HS-5 (cell line): ENCODE data around the gene SV2C.
"Not testable (repeated sequence)": the region's sequence is repeated elsewhere in the genome, so short reads cannot be mapped to it uniquely, and the experiment has no call there.

Experiments used
- DNase-seq: peaks from one replicate; pipeline ENCODE4 v3.0.0-alpha.2; 2012; ENCODE audit warnings: low read depth

The SV2C gene

GRCh38 chr5:76204713-76205112, 121.5 kb downstream of the SV2C start:
- DNase-seq: no peak

DNA sequence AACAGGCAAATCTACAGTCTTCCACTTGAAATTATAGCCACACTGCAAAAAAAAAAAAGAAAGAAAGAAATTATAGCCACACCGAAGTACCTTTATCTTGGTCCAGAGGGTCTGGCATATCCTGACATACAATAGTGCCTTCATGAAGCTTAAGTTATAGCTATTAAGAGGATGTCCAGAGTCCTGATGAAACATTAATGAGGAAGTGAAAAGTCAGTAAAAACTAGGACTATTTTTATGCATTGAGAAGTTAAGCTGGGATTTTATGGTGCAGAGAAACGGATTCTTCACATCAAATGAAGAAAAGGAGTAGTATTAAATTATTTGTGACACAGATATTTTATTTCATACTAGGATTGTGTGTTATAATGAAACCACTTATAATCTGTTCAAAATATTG, 123.9 kb downstream of the SV2C start:
- DNase-seq: no peak

GRCh38 chr5:76209297-76209696, 126.1 kb downstream of the SV2C start:
- DNase-seq: no peak

DNA sequence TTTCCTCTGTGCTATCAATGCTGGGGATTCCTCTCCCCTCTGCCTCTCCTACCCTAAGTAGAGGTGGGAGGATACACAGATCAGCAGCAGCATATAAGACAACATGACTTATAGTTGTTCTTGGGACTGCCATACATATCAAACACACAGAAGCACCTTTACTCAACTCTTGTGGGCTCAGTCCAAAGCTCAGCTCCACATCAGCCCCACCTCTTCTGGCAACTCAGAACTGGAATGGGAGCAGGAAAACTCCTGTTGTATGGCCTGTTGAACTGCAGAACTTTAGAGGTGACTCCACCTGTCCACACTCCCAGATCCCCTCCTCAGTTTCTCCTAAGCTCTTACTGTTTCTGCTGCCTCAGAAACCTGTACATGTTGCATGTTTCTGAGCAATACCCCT, 127.8 kb downstream of the SV2C start:
- no peak for DNase-seq

GRCh38 chr5:76213858-76214257, 130.7 kb downstream of the SV2C start:
- DNase-seq: no peak

DNA sequence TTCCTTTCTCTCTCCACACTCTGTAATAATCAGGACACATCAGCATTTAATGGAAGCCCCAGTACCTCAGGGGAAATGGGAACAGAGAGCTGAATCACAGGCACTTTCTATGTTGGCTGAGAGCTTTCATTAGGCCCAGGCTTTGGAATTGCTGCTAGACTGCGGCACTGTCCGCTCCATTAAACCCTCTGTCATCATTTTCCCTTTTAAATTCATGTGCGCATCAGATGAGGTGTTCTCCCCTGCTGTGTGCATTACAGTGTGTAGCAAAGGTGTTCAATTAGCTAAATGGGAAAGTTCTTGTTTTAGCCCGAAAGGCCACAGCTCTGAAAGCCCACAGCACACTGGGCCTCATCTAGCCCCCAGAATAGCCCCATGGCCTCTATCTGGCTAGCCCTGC, 133.6 kb downstream of the SV2C start:
- DNase-seq: no peak

DNA sequence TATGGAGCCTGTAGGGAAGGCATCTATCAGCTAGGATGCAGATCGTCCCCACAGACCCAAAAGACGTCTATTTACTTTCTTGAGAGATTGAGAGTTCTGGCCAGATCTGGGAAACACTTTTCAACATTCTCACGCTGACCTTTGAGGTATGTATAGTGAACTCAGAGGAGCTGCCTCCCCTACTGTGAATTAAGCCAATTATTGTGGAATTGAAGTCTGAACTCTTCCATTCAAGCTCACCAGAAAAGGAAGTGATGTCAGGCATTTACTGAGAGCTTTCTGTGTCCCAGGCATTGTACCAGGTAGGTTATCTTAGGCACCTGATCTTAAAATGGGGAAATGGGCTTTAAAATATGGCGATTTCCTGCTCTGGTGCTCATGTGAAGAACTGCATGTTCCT, 136.5 kb downstream of the SV2C start:
- no peak for DNase-seq

- DNase-seq: no peak
Measured at GRCh38 chr5:76221311-76221710, 138.1 kb downstream of the SV2C start.

DNA sequence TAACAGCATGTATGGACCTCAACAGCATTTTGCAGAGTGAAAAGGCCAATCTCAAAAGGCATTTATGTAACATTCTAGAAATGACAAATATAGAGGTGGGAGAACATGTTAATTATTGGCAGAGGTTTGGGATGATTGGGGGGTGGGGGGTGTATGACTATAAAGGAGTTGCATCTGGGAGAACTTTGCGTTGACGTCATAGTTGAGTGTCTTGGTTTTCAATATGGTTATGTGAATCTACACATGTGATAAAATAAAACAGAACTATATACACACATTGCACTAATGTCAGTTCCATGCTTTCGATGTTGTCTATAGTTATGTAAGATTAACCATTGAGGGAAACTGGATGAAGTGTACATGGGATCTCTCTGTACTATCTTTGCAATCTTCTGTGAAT, 139.1 kb downstream of the SV2C start:
- no peak for DNase-seq

DNA sequence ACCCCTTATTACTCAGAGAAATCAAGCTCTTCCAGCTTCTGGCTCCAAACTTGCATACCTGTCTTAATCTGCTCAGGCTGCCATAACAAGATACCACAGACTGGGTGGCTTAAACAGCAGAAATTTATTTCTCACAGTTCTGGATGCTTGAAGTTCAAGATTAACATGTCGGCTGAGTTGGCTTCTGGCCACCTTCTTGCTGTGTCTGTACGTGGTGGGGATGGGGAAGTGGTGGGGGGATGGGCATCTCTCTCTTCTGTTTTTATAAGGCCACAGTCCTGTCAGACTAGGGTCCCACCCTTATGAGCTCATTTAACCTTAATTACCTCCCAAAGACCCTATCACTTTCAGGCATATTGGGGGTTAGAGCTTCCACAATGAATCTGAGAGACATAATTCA, 140.5 kb downstream of the SV2C start:
- no peak for DNase-seq

DNA sequence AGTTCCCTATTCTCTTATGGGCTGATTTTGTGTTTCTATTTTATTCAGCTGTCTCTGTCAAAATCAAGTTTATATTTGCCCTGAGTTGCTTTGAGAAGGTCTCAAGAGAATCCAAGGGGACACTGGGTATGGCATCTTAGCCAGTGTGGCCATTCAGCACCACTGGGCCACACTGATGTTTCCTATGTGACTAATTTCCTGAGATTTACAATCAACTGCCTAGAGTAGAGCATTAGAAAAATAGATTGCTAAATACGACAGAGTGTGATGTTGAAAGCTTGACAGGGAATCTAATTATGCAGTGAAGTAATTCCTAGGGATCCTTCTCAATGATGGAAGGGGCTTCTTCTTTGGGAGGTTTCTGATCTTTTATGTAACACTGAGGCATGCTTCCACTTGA, 141.7 kb downstream of the SV2C start:
- DNase-seq: no peak

DNA sequence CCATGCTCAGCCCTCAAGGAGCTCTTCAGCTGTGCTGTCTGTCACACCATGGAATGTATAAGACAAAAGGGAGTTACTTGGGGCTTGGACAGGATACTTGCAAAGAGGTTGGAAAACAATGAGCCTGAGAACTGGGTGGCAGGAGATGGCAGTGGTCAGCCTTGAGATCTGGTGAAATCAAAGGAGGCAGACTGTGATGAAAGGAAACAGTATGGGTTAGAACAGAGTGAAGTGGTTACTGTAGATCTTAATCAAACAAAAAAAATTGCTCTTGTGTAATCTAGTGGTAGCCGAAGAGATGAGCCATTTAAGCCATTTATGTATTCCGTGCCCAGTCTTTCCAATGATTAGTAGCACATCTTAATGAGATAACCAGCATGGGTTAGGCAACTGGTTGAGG, 142.2 kb downstream of the SV2C start:
- DNase-seq: no peak

- DNase-seq: no peak
Measured at GRCh38 chr5:76229900-76230299, 146.7 kb downstream of the SV2C start.

GRCh38 chr5:76230711-76231285, 147.6 kb downstream of the SV2C start:
- no peak for DNase-seq

DNA sequence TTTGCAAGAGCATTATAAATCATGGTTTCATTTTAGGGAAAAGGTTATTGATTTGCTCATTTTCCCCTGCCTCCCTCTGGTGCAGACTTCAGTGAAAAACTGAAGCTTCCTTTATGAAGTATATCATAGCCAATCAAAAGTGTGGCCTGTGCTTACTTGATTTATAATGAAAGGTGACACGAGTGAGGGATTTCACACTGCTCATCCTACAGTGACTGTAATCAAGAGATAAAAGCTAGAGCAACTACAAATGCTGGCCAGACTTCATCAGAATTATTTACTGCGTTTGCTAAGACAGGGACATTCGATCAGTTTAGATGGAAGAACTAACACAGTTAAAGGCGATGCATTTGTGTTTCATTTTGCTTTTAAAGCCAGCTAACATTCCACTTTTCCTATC, 151.5 kb downstream of the SV2C start:
- DNase-seq: no peak

DNA sequence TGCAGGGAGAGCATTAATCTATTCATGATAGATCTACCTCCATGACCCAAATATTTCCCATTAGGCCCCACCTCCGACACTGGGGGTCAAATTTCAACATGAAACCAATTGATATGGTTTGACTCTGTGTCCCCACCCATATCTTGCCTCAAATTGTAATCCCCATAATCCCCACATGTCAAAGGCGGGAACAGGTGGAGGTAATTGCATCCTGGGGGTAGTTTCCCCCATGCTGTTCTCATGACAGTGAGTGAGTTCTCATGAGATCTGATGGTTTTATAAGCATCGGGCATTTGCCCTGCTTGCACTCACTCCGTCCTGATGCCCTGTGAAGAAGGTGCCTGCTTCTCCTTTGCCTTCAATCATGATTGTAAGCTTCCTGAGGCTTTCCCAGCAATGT, 153.5 kb downstream of the SV2C start:
- no peak for DNase-seq

DNA sequence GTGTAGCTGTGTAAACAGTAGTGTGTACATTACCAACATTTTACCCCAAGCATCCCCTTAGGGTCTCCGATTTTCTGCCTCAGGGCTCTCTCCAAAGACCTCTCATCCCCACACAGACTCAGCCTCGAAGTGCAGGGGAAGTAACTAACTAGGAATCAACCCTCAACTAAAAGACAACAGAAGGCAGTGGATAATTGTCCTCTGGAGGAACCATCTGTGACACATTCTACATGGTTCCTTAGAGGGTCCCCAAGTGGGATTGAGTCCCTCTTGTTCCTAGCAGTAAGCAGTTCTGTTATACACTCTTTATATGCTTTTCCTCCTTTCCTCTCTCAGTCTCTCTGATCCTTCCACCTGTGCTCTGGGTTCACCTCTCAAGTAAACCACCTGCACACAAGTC, 157.2 kb downstream of the SV2C start:
- no peak for DNase-seq

DNA sequence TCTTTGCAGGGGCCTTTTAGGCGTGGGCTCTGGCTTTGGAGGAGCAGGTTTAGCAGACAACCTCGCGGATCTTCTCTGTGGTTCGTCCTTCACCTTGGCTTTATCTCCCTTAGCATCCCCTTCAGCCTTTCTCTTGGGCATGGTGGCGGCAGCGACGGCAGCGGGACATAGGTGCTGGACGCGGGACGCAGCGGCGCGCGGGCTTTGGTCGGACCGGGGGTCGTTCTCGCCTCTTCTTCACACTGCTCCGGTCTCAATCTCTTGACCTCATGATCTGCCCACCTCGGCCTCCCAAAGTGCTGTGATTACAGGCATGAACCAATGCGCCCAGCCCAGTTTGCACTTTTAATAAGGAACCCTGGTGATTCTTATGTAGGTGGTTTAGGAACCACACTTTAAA, 159.0 kb downstream of the SV2C start:
- DNase-seq: not testable (repeated sequence)

DNA sequence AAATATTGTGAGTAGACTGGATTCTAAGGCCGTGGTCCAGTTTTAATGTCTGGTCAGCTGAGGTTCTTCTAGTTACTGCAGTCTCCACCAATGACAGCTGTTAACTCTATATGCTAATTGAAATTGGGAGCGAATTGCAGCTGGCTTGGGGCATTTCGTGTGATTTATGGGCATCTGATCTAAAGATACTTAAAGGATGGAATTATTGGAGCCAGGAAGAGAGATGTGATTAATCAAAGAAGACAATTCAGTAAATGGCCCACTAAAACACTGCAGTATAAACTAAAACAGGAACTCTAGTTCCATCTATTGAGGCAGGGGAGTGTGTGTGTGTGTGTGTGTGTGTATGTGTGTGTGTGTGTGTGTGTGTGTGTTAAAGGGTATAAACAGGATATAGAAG, 162.4 kb downstream of the SV2C start:
- no peak for DNase-seq

DNA sequence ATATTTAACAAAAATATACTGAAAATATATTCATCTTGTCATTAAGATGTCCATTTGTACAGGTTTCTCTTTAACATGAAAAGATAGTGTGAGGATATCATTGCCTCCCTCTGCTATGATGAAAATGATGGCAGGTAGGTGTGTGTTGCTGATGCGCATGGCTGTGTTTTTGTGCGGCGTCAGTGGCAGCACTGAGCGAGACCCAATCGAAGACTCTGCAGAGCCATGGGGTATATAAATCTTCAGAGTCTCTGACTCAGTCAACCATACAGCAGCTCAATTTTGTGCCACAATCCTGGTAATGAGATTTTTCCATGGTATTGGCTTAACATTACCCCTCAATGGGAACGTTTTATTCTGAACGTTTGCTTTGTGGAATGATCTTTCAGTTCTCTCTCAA, 166.4 kb downstream of the SV2C start:
- DNase-seq: no peak

DNA sequence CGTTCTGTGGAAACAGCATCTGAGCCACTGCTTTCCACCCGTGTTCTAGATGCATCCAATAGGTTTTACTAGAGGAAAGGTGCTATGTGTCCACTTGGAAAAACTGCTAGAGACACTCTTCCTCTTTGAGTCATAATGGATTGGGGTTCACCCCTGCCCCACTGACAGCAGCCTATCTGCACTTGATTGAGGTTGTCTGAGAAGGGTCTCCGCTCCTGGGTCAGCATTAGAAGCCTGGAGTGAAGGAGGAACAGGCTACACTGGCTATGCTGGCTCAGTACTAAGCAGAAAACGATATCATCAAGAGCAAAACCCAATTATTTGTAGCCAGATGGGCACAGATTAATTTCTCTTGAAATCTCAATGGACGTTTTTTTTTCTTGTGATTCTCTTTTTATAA, 167.3 kb downstream of the SV2C start:
- no peak for DNase-seq

DNA sequence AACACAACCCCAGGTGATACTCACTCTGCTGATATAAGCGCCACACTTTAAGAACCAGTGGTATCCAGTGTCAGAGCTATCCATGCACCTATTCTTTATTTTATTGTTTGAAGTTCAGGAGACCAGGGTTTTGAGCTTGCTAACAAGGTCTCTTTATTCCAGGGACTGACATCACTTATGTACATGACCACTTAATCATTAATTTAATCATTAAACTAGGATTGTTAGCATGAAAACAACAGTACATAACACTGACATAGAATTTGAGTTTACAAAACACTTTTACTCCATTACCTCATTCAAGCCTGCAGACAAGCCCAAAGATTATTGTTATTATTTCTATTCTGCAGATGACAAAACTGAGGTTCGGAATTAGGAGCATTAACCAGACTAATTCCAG, 168.5 kb downstream of the SV2C start:
- DNase-seq: no peak

GRCh38 chr5:76252437-76252836, 169.3 kb downstream of the SV2C start:
- no peak for DNase-seq

- peak; percentile 10 for DNase-seq
Measured at GRCh38 chr5:76256116-76256889, 173.1 kb downstream of the SV2C start.
